ENCODE data around the gene PRKCB. TPM values are rescaled to one million over a fixed set of nuclear protein-coding genes. Genes with fewer than 3 reads are reported as not detected.

Gene PRKCB
- total RNA-seq, 1 experiment from 2014 or later = 0.89 TPM

DNA sequence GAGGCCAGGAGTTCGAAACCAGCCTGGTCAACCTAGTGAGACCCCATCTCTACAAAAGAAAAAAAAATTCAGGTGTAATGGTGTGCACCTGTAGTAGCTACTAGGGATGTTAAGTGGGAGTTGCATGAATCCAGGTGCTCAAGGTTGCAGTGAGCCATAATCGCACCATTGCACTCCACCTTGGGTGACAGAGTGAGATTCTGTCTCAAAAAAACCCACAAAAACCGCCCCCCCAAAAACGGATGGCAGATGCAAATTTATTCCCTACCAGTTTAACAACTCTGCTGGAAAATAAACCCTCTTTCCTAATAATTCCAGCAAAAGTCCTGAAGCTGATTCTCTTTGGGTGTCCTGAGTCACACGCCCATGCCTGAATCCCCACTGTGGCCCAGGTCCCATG, 140.3 kb downstream of the PRKCB start:
- H3K9me2 ChIP-seq (ENCODE audit: insufficient read depth) = no peaks in the 10 kb centered on the region
- no peaks in the 10 kb centered on the region for H3K4me1 ChIP-seq (ENCODE audit: control insufficient read depth in 1 of 2, insufficient read depth in 2 of 2, low read length in 2 of 2)
- no peaks in the 10 kb centered on the region for H3K79me2 ChIP-seq (ENCODE audit: insufficient read depth, low read length)
- ATAC-seq (no peak), DNase-seq (ENCODE audit: low read depth, low spot score) (no peak)
- no peaks in the 10 kb centered on the region for H3K36me3 ChIP-seq (ENCODE audit: control insufficient read depth in 1 of 2, insufficient read depth in 2 of 2, low read length in 2 of 2)
- CTCF ChIA-PET = no interaction called here
- no peak overlapping the region for H3K27ac ChIP-seq (ENCODE audit: low read depth, low read length)
- no peak overlapping the region for H3K9ac ChIP-seq (ENCODE audit: low read length)
- H3K4me3 ChIP-seq (replicated peaks in 1 of 2; ENCODE audit: low read depth in 1 of 2, low read length in 2 of 2) = no peak overlapping the region
- RAD21 ChIA-PET (ENCODE audit: low non-redundant PET in 1 of 2, low total read pairs in 2 of 2, uncharacterized antibody in 2 of 2, unreplicated experiment in 2 of 2) = no interaction called here
- peaks cover 38% of the 10 kb centered on the region for H3K27me3 ChIP-seq (ENCODE audit: insufficient read depth, low read length)
- H4K20me1 ChIP-seq (ENCODE audit: insufficient read depth) = no peaks in the 10 kb centered on the region
- no peaks in the 10 kb centered on the region for H3K9me3 ChIP-seq (ENCODE audit: control insufficient read depth in 1 of 2, insufficient read depth in 1 of 2, low read depth in 1 of 2, low read length in 2 of 2)
- intact Hi-C loops (cut with micrococcal nuclease) = no loop called here
- no TSS peak for BruUV-seq (replicated peaks)
- H3K4me2 ChIP-seq (ENCODE audit: low read length) = no peak overlapping the region
- H2AFZ ChIP-seq (ENCODE audit: low read depth, low read length, poor library complexity, severe bottlenecking) = no peak overlapping the region
- TF ChIP-seq SRF (IDR thresholded peaks at IDR 0.05; ENCODE audit: low read depth) (no peak), RAD21 (IDR thresholded peaks at IDR 0.05; ENCODE audit: low read depth) (no peak), EGR1 (IDR thresholded peaks at IDR 0.05; ENCODE audit: low read depth) (no peak), POLR2A (IDR thresholded peaks at IDR 0.05; ENCODE audit: borderline replicate concordance, extremely low read depth, insufficient read depth, insufficient read length) (no peak), MAX (IDR thresholded peaks at IDR 0.05) (no peak), ZFX (IDR thresholded peaks at IDR 0.05) (no peak)
- TF ChIP-seq, protein P1, sequence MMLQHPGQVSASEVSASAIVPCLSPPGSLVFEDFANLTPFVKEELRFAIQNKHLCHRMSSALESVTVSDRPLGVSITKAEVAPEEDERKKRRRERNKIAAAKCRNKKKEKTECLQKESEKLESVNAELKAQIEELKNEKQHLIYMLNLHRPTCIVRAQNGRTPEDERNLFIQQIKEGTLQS (IDR thresholded peaks at IDR 0.05) = no peak
- TF ChIP-seq, protein P2, sequence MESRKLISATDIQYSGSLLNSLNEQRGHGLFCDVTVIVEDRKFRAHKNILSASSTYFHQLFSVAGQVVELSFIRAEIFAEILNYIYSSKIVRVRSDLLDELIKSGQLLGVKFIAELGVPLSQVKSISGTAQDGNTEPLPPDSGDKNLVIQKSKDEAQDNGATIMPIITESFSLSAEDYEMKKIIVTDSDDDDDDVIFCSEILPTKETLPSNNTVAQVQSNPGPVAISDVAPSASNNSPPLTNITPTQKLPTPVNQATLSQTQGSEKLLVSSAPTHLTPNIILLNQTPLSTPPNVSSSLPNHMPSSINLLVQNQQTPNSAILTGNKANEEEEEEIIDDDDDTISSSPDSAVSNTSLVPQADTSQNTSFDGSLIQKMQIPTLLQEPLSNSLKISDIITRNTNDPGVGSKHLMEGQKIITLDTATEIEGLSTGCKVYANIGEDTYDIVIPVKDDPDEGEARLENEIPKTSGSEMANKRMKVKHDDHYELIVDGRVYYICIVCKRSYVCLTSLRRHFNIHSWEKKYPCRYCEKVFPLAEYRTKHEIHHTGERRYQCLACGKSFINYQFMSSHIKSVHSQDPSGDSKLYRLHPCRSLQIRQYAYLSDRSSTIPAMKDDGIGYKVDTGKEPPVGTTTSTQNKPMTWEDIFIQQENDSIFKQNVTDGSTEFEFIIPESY (IDR thresholded peaks at IDR 0.05; ENCODE audit: extremely low read depth, insufficient replicate concordance, low read length) = no peak
- POLR2A ChIA-PET = no interaction called here

GRCh38 chr16:23976524-23976923, 140.7 kb downstream of the PRKCB start:
- no peak for DNase-seq (ENCODE audit: low read depth, low spot score)
- Histone ChIP-seq H3K4me1 (ENCODE audit: control insufficient read depth in 1 of 2, insufficient read depth in 2 of 2, low read length in 2 of 2) (no peaks in the 10 kb centered on the region), H3K9ac (ENCODE audit: low read length) (no peak overlapping the region), H3K9me2 (ENCODE audit: insufficient read depth) (no peaks in the 10 kb centered on the region), H3K4me3 (replicated peaks in 1 of 2; ENCODE audit: low read depth in 1 of 2, low read length in 2 of 2) (no peak overlapping the region), H3K36me3 (ENCODE audit: control insufficient read depth in 1 of 2, insufficient read depth in 2 of 2, low read length in 2 of 2) (no peaks in the 10 kb centered on the region), H3K27me3 (ENCODE audit: insufficient read depth, low read length) (peaks cover 40% of the 10 kb centered on the region), H4K20me1 (ENCODE audit: insufficient read depth) (no peaks in the 10 kb centered on the region), H3K27ac (ENCODE audit: low read depth, low read length) (no peak overlapping the region), H3K79me2 (ENCODE audit: insufficient read depth, low read length) (no peaks in the 10 kb centered on the region), H3K4me2 (ENCODE audit: low read length) (no peak overlapping the region), H2AFZ (ENCODE audit: low read depth, low read length, poor library complexity, severe bottlenecking) (no peak overlapping the region), H3K9me3 (ENCODE audit: control insufficient read depth in 1 of 2, insufficient read depth in 1 of 2, low read depth in 1 of 2, low read length in 2 of 2) (no peaks in the 10 kb centered on the region)
- no TSS peak for BruUV-seq (replicated peaks)
- intact Hi-C loops (cut with micrococcal nuclease) = no loop called here
- ATAC-seq = no peak
- ChIA-PET RAD21 (ENCODE audit: low non-redundant PET in 1 of 2, low total read pairs in 2 of 2, uncharacterized antibody in 2 of 2, unreplicated experiment in 2 of 2) (no interaction called here), CTCF (no interaction called here), POLR2A (no interaction called here)
- TF ChIP-seq EGR1 (IDR thresholded peaks at IDR 0.05; ENCODE audit: low read depth) (no peak), SIN3A (IDR thresholded peaks at IDR 0.05; ENCODE audit: low read depth) (no peak), YY1 (IDR thresholded peaks at IDR 0.05; ENCODE audit: extremely low read depth, insufficient replicate concordance, low read depth, low read length) (no peak), POLR2A (IDR thresholded peaks at IDR 0.05; ENCODE audit: borderline replicate concordance, extremely low read depth, insufficient read depth, insufficient read length) (no peak), CEBPB (IDR thresholded peaks at IDR 0.05; ENCODE audit: low read depth) (no peak), JUND (IDR thresholded peaks at IDR 0.05) (no peak), FOSL1 (IDR thresholded peaks at IDR 0.05; ENCODE audit: low read depth) (no peak), REST (IDR thresholded peaks at IDR 0.05; ENCODE audit: low read depth) (no peak), ELF1 (IDR thresholded peaks at IDR 0.05; ENCODE audit: borderline replicate concordance, low read depth) (no peak), RAD21 (IDR thresholded peaks at IDR 0.05; ENCODE audit: low read depth) (no peak), POLR2AphosphoS5 (IDR thresholded peaks at IDR 0.05; ENCODE audit: low read depth, low read length) (no peak), CBX3 (IDR thresholded peaks at IDR 0.05; ENCODE audit: low read depth) (no peak), SRF (IDR thresholded peaks at IDR 0.05; ENCODE audit: low read depth) (no peak)

All from HCT116 (cell line).